Lung (tissue), 12 donors: Measurements from ENCODE around the gene LRRC75A. TPM values are rescaled to one million over a fixed set of nuclear protein-coding genes. Genes with fewer than 3 reads are reported as not detected.

ENCODE experiments used
- ATAC-seq: fragments of 200-7000 bp; cut with Tn5 transposase; one replicate; pipeline ENCODE4 v1.9.1; 2020; ENCODE audit warnings: moderate number of reproducible peaks; ENCODE audit not compliant: insufficient read depth, low FRiP score
- DNase-seq, 3 donors: peaks; one replicate each; pipeline ENCODE4 v3.0.0-alpha.2; 2013 to 2017
- H3K27ac ChIP-seq, 2 donors: one replicate each; pipeline ENCODE4 v1.5.1; 2013; ENCODE audit warnings: mild to moderate bottlenecking in 2 of 2, moderate library complexity in 2 of 2, control low read depth in 1 of 2, inconsistent platforms in 1 of 2, low read depth in 1 of 2, low read length in 1 of 2
- H3K27me3 ChIP-seq, 3 donors: one replicate each; pipeline ENCODE4 v1.5.1; 2013; ENCODE audit warnings: low read length in 2 of 3; ENCODE audit not compliant: control insufficient read depth in 3 of 3, insufficient read depth in 3 of 3
- H3K36me3 ChIP-seq, 4 donors: one replicate each; pipeline ENCODE4 v1.5.1; 2013; ENCODE audit warnings: low read length in 4 of 4, mild to moderate bottlenecking in 1 of 4, moderate library complexity in 1 of 4; ENCODE audit not compliant: control insufficient read depth in 4 of 4, insufficient read depth in 4 of 4
- H3K4me1 ChIP-seq, 5 donors: one replicate each; pipeline ENCODE4 v1.5.1; 2013; ENCODE audit warnings: low read length in 5 of 5, mild to moderate bottlenecking in 2 of 5, moderate library complexity in 1 of 5; ENCODE audit not compliant: control insufficient read depth in 5 of 5, insufficient read depth in 5 of 5
- H3K4me3 ChIP-seq: one replicate; pipeline ENCODE4 v1.5.1; 2013; ENCODE audit warnings: mild to moderate bottlenecking, control low read depth, moderate library complexity
- H3K9ac ChIP-seq, 2 donors: one replicate each; pipeline ENCODE4 v1.5.1; 2013; ENCODE audit warnings: low read length in 2 of 2, control low read depth in 1 of 2; ENCODE audit not compliant: insufficient read depth in 1 of 2
- H3K9me3 ChIP-seq, 4 donors: one replicate each; pipeline ENCODE4 v1.5.1; 2013; ENCODE audit warnings: low read length in 3 of 4, mild to moderate bottlenecking in 1 of 4, moderate library complexity in 1 of 4; ENCODE audit not compliant: control insufficient read depth in 4 of 4, insufficient read depth in 3 of 4
- WGBS, 2 donors: extraction: QIAGEN DNeasy Blood & Tissue Kit; methylation state at CpG; one replicate each; pipeline ENCODE4 v1.1.7; 2013; 5-methylcytosine and 5-hydroxymethylcytosine counted together
- polyA plus RNA-seq, 2 donors: library from polyadenylated mRNA; stranded (reverse); fragments of 200-250 nt; gene quantifications; one replicate each; pipeline ENCODE4 v1.2.1, GENCODE V29; 2013
- total RNA-seq, 2 donors: library from RNA; depleted of rRNA in 1 of 2; stranded (reverse); fragments of >200 nt in 1 of 2; gene quantifications; one replicate each; pipeline ENCODE4 v1.2.1, GENCODE V29; 2014 to 2021
- TF ChIP-seq, protein P1 (sequence below): IDR thresholded peaks from 2 replicates; pipeline ENCODE4 v1.5.1; 2012; ENCODE audit warnings: mild to moderate bottlenecking; ENCODE audit errors: control extremely low read depth, extremely low read depth
- donor health status: control.
- donor health status: control.
- donor health status: Bipolar disorder and iron deficiency.
- donor health status: healthy.
- donor health status: DM: yes; HTN: yes; CAD: no.

The LRRC75A gene
- total and polyA plus RNA-seq, 4 donors, result 0.68 to 3.4 (median 2.4) TPM

DNA sequence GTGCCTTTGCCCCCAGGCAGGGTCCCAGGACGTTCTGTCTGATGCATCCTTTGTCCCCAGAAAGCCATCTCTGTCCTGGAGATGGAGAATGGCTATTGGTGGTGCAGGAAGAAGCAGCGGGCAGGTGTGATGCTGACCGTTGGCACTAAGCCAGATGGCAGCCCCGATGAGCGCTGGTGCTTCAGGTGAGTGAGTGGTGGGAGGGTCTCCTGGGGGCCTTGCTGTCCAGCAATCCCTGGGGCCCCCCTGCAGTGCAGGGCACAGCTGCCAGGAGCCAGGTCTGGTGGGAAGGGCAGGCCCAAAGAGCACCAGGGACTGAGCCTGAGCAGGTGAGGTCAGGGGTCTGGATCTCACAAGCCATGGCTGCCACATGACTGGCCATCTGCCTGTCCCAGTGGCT is 58.5 kb downstream of the LRRC75A start:
- WGBS, 2 donors, result 73 to 89% methylated on average over 5 of the region's 5 CpGs
- H3K36me3 ChIP-seq, result peaks cover 0 to 16% (median 0%) of the 10 kb centered on the region in 4 donors
- no peak overlapping the region for H3K4me3 ChIP-seq
- ATAC-seq (no peak), DNase-seq (no peak)
- H3K9me3 ChIP-seq, result no peaks in the 10 kb centered on the region
- no peak overlapping the region for H3K27ac ChIP-seq
- TF ChIP-seq, protein P1, sequence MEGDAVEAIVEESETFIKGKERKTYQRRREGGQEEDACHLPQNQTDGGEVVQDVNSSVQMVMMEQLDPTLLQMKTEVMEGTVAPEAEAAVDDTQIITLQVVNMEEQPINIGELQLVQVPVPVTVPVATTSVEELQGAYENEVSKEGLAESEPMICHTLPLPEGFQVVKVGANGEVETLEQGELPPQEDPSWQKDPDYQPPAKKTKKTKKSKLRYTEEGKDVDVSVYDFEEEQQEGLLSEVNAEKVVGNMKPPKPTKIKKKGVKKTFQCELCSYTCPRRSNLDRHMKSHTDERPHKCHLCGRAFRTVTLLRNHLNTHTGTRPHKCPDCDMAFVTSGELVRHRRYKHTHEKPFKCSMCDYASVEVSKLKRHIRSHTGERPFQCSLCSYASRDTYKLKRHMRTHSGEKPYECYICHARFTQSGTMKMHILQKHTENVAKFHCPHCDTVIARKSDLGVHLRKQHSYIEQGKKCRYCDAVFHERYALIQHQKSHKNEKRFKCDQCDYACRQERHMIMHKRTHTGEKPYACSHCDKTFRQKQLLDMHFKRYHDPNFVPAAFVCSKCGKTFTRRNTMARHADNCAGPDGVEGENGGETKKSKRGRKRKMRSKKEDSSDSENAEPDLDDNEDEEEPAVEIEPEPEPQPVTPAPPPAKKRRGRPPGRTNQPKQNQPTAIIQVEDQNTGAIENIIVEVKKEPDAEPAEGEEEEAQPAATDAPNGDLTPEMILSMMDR, result no peak
- H3K4me1 ChIP-seq, result peaks cover 0 to 9% (median 2%) of the 10 kb centered on the region in 5 donors
- no peaks in the 10 kb centered on the region for H3K27me3 ChIP-seq
- H3K9ac ChIP-seq, result no peak overlapping the region

DNA sequence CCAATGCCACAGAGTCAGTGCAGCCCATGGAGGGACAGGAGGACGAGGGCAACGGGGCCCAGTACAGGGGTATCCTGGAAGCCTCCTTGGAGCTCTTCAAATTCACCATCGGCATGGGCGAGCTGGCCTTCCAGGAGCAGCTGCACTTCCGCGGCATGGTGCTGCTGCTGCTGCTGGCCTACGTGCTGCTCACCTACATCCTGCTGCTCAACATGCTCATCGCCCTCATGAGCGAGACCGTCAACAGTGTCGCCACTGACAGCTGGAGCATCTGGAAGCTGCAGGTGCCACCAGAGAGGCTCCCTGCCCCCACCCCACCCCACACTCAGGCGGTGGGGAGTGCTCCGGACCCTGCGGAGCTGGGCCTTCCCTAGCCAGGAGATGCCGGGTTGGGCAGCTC is 60.0 kb downstream of the LRRC75A start:
- Histone ChIP-seq H3K4me1 (peaks cover 0 to 9% (median 0%) of the 10 kb centered on the region in 5 donors), H3K36me3 (peaks cover 0 to 30% (median 0%) of the 10 kb centered on the region in 4 donors), H3K27me3 (no peaks in the 10 kb centered on the region), H3K27ac (no peak overlapping the region), H3K9ac (no peak overlapping the region), H3K9me3 (no peaks in the 10 kb centered on the region), H3K4me3 (no peak overlapping the region)
- WGBS, 2 donors, result 95 to 97% methylated on average over 15 of the region's 15 CpGs
- ATAC-seq (no peak), DNase-seq (no peak)
- TF ChIP-seq, protein P1, result no peak

DNA sequence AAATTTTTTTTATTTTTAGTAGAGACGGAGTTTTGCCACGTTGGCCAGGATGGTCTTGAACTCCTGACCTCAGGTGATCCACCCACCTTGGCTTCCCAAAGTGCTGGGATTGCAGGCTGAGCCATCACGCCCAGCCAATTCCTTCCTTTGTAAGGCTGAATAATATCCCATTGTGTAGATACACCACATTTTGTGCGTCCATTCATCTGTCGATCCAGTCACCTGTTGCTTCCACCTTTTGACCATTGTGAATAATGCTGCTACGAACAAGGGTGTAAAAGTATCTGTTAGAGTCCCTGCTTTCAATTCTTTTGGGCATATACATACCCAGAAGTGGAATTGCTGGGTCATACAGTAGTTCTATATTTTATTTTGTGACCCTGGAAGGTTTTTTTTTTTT is 61.3 kb downstream of the LRRC75A start:
- no peak overlapping the region for H3K27ac ChIP-seq
- H3K4me3 ChIP-seq, result no peak overlapping the region
- no peak overlapping the region for H3K9ac ChIP-seq
- H3K4me1 ChIP-seq, result peaks cover 0 to 13% (median 0%) of the 10 kb centered on the region in 5 donors
- peaks cover 0 to 39% (median 0%) of the 10 kb centered on the region in 4 donors for H3K36me3 ChIP-seq
- 72 to 90% methylated on average over 6 of the region's 6 CpGs for WGBS, 2 donors
- DNase-seq, result no peak
- TF ChIP-seq, protein P1, result no peak
- H3K9me3 ChIP-seq, result no peaks in the 10 kb centered on the region
- ATAC-seq, result no peak
- H3K27me3 ChIP-seq, result no peaks in the 10 kb centered on the region

DNA sequence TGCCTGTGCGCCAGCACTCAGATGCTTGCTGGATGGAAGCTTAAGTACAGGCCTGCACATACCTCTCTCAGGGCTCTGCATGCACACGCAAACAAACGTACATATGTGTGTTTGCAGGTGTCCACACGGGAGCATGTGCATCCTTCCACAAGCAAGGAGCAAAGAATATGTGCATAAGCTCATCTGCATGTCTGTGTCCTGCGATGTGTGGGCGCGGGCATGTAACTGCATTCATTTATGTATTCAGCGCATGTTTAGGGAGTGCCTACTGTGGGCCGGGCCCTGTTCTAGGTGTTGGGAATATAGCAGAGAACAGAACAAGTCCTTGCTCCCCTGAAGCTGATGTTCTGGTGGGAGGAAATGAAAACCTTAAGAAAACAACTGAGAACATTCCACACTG is 62.9 kb downstream of the LRRC75A start:
- Histone ChIP-seq H3K9me3 (no peaks in the 10 kb centered on the region), H3K27ac (no peak overlapping the region), H3K9ac (no peak overlapping the region), H3K4me3 (no peak overlapping the region), H3K27me3 (no peaks in the 10 kb centered on the region), H3K36me3 (peaks cover 0 to 40% (median 0%) of the 10 kb centered on the region in 4 donors), H3K4me1 (peaks cover 0 to 14% (median 0%) of the 10 kb centered on the region in 5 donors)
- DNase-seq, result no peak
- 94 to 95% methylated on average over 9 of the region's 9 CpGs for WGBS, 2 donors
- TF ChIP-seq, protein P1, result no peak
- no peak for ATAC-seq
